Vagina (tissue), 2 donors: ENCODE data around the gene COBLL1. TPM values are rescaled to one million over a fixed set of nuclear protein-coding genes. Genes with fewer than 3 reads are reported as not detected.

ENCODE experiments used
- DNase-seq, 2 donors: peaks; one replicate each; pipeline ENCODE4 v3.0.0-alpha.2; 2017; ENCODE audit errors: extremely low spot score in 2 of 2
- H3K27ac ChIP-seq: fragments of 200-600 bp; sonication (generic); one replicate; pipeline ENCODE4 v1.5.1; 2019
- H3K27me3 ChIP-seq: fragments of 200-600 bp; sonication (generic); one replicate; pipeline ENCODE4 v1.5.1; 2019
- H3K36me3 ChIP-seq, 2 donors: fragments of 200-600 bp; sonication (generic); one replicate each; pipeline ENCODE4 v1.5.1; 2017 to 2019
- H3K4me1 ChIP-seq: fragments of 200-600 bp; sonication (generic); one replicate; pipeline ENCODE4 v1.5.1; 2019
- H3K4me3 ChIP-seq, 2 donors: fragments of 200-600 bp; sonication (generic); 1 replicate in 1 of 2; 2 replicates in 1 of 2; pipeline ENCODE4 v1.5.1; 2016 to 2019
- H3K9me3 ChIP-seq: fragments of 200-600 bp; sonication (generic); one replicate; pipeline ENCODE4 v1.5.1; 2019
- CTCF ChIP-seq, 3 experiments: fragments of 450-650 bp in 2 of 3; fragments of 200-600 bp in 1 of 3; sonication (generic) in 1 of 3; IDR thresholded peaks; one replicate each; pipeline ENCODE4 v1.5.1; 2017 to 2019; ENCODE audit warnings: antibody characterized with exemption in 3 of 3, mild to moderate bottlenecking in 2 of 3, moderate library complexity in 2 of 3
- POLR2A ChIP-seq, 2 donors: fragments of 450-650 bp; IDR thresholded peaks; one replicate each; pipeline ENCODE4 v1.6.1; 2017; ENCODE audit warnings: antibody characterized with exemption in 2 of 2, mild to moderate bottlenecking in 2 of 2, moderate library complexity in 2 of 2
- POLR2AphosphoS5 ChIP-seq, 2 donors: sonication (generic); formaldehyde crosslinking; IDR thresholded peaks; one replicate each; pipeline ENCODE4 v1.9.0; 2017; ENCODE audit warnings: antibody characterized with exemption in 2 of 2, mild to moderate bottlenecking in 2 of 2, low read depth in 1 of 2; ENCODE audit not compliant: insufficient read depth in 1 of 2
- intact Hi-C: fragments of 100-400 bp; cut with DNase I; formaldehyde crosslinking; loops from one replicate; pipeline ENCODE4 v1.15.1; 2023
- total RNA-seq: library from RNA; depleted of rRNA; stranded (reverse); fragments of >200 nt; gene quantifications from one replicate; pipeline ENCODE4 v1.2.3, GENCODE V29; 2016

The COBLL1 gene
- total RNA-seq, 1 donor from 2014 or later, result 79.6 TPM

DNA sequence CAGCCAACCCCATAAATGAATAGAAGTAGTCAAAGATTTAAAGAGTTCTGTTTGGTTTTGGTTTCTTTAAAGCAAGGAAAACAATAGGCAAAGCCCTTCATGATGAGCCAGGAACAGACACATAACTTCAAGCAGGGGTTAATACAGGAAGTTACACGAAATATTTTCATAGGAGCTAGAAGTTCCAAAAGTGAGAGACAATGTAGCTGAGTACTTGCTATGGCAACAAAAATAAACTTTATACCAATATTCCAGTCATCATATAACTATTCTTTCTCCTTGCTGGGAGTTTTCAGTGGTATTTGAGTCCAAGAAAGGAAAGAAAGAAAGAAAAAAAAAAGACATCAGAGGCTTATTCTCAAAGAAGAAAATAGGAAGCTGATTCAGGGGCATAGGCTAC lies 56.2 kb downstream of the COBLL1 start:
- Histone ChIP-seq H3K27me3 (no peaks in the 10 kb centered on the region), H3K9me3 (no peaks in the 10 kb centered on the region), H3K27ac (peak overlapping the region; percentile 34), H3K36me3 (no peaks in the 10 kb centered on the region), H3K4me3 (no peak overlapping the region), H3K4me1 (peaks cover 39% of the 10 kb centered on the region)
- TF ChIP-seq POLR2A (IDR thresholded peaks at IDR 0.05) (no peak), POLR2AphosphoS5 (IDR thresholded peaks at IDR 0.05; ENCODE audit: insufficient read depth in 1 of 2, low read depth in 1 of 2) (no peak), CTCF (IDR thresholded peaks at IDR 0.05) (no peak)
- no peak for DNase-seq
- intact Hi-C loops, result no loop called here

- intact Hi-C loops, result no loop called here
- peak overlapping the region; percentile 34 for H3K27ac ChIP-seq
- no peaks in the 10 kb centered on the region for H3K9me3 ChIP-seq
- H3K4me1 ChIP-seq, result peaks cover 39% of the 10 kb centered on the region
- no peaks in the 10 kb centered on the region for H3K36me3 ChIP-seq
- no peak overlapping the region for H3K4me3 ChIP-seq
- DNase-seq, result no peak
- TF ChIP-seq POLR2AphosphoS5 (IDR thresholded peaks at IDR 0.05; ENCODE audit: insufficient read depth in 1 of 2, low read depth in 1 of 2) (peak in 1 of 2 donors; percentile 16), CTCF (IDR thresholded peaks at IDR 0.05) (no peak)
- no peaks in the 10 kb centered on the region for H3K27me3 ChIP-seq
Measured at GRCh38 chr2:164784376-164784775, 57.2 kb downstream of the COBLL1 start.

- Histone ChIP-seq H3K27ac (peak overlapping the region; percentile 30), H3K27me3 (no peaks in the 10 kb centered on the region), H3K4me1 (peaks cover 39% of the 10 kb centered on the region), H3K4me3 (no peak overlapping the region), H3K9me3 (no peaks in the 10 kb centered on the region), H3K36me3 (no peaks in the 10 kb centered on the region)
- no peak for DNase-seq
- intact Hi-C loops, result no loop called here
- TF ChIP-seq POLR2A (IDR thresholded peaks at IDR 0.05) (no peak), POLR2AphosphoS5 (IDR thresholded peaks at IDR 0.05; ENCODE audit: insufficient read depth in 1 of 2, low read depth in 1 of 2) (peak in 1 of 2 donors; percentile 53), CTCF (IDR thresholded peaks at IDR 0.05) (no peak)
Measured at GRCh38 chr2:164782323-164782722, 59.3 kb downstream of the COBLL1 start.

DNA sequence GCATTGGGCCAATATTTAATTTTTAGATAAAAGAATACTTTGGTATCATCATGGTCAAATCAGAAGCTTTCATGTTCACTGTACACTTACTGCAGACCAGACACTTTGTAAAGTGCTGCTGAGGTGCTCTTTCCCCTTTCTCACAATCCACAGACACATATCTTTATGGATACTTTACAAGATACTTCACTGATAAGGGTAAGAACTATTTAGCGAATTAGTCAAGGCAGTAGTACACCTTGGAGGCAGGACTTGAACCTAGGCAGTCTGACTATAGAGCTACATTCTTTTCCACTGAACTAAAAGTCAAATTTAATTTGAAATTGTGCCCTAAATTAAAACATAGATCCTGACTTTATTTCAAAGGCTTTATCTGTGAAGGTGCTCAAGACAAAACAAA lies 60.2 kb downstream of the COBLL1 start:
- Histone ChIP-seq H3K27me3 (no peaks in the 10 kb centered on the region), H3K9me3 (no peaks in the 10 kb centered on the region), H3K4me1 (peaks cover 39% of the 10 kb centered on the region), H3K36me3 (no peaks in the 10 kb centered on the region), H3K27ac (peak overlapping the region; percentile 30), H3K4me3 (no peak overlapping the region)
- no peak for TF ChIP-seq CTCF (IDR thresholded peaks at IDR 0.05)
- TF ChIP-seq POLR2AphosphoS5 (IDR thresholded peaks at IDR 0.05; ENCODE audit: insufficient read depth in 1 of 2, low read depth in 1 of 2), result no peak
- no peak for TF ChIP-seq POLR2A (IDR thresholded peaks at IDR 0.05)
- DNase-seq, result no peak
- intact Hi-C loops, result no loop called here

GRCh38 chr2:164780611-164781178 lies 60.9 kb downstream of the COBLL1 start:
- no peaks in the 10 kb centered on the region for H3K27me3 ChIP-seq
- no peak for TF ChIP-seq POLR2A (IDR thresholded peaks at IDR 0.05)
- TF ChIP-seq POLR2AphosphoS5 (IDR thresholded peaks at IDR 0.05; ENCODE audit: insufficient read depth in 1 of 2, low read depth in 1 of 2), result no peak
- no peak for TF ChIP-seq CTCF (IDR thresholded peaks at IDR 0.05)
- H3K36me3 ChIP-seq, result no peaks in the 10 kb centered on the region
- H3K4me3 ChIP-seq, result no peak overlapping the region
- H3K27ac ChIP-seq, result no peak overlapping the region
- no peaks in the 10 kb centered on the region for H3K9me3 ChIP-seq
- intact Hi-C loops, result no loop called here
- no peak for DNase-seq
- H3K4me1 ChIP-seq, result peaks cover 39% of the 10 kb centered on the region
